Measurements from ENCODE around the gene HSD17B1.
"Not testable (repeated sequence)": the region's sequence is repeated elsewhere in the genome, so short reads cannot be mapped to it uniquely, and the experiment has no call there.

GRCh38 chr17:42545755-42546505, 6.8 kb upstream of the HSD17B1 start:
- not testable (repeated sequence) for TF ChIP-seq CTCF (IDR thresholded peaks at IDR 0.05; ENCODE audit: low read depth, low read length, poor library complexity, severe bottlenecking); EZH2phosphoT487 (IDR thresholded peaks at IDR 0.05; ENCODE audit: borderline replicate concordance, low read length)

Measured in DOHH2 (cell line).